Mononuclear cell (primary cell): Measurements from ENCODE around the gene SPATA2L. TPM values are rescaled to one million over a fixed set of nuclear protein-coding genes. Genes with fewer than 3 reads are reported as not detected.
"Not testable (repeated sequence)": the region's sequence is repeated elsewhere in the genome, so short reads cannot be mapped to it uniquely, and the experiment has no call there.

Source experiments
- H3K27me3 ChIP-seq: 2 replicates; pipeline ENCODE4 v1.6.0; 2011; ENCODE audit warnings: low read length, control low read depth; ENCODE audit not compliant: insufficient read depth
- H3K4me1 ChIP-seq: 2 replicates; pipeline ENCODE4 v1.5.1; 2011; ENCODE audit warnings: mild to moderate bottlenecking, low read length, control low read depth; ENCODE audit not compliant: insufficient read depth
- H3K4me3 ChIP-seq: 2 replicates; pipeline ENCODE4 v1.5.1; 2011; ENCODE audit warnings: mild to moderate bottlenecking, low read length, moderate library complexity
- H3K9me3 ChIP-seq: 2 replicates; pipeline ENCODE4 v1.5.1; 2011; ENCODE audit warnings: low read depth, mild to moderate bottlenecking, control low read depth, low read length
- total RNA-seq: library from RNA; depleted of rRNA; stranded (reverse); fragments of >200 nt; gene quantifications from one replicate; pipeline ENCODE4 v1.2.3, GENCODE V29; 2012

SPATA2L gene
- total RNA-seq, 1 donor, result 10.6 TPM

DNA sequence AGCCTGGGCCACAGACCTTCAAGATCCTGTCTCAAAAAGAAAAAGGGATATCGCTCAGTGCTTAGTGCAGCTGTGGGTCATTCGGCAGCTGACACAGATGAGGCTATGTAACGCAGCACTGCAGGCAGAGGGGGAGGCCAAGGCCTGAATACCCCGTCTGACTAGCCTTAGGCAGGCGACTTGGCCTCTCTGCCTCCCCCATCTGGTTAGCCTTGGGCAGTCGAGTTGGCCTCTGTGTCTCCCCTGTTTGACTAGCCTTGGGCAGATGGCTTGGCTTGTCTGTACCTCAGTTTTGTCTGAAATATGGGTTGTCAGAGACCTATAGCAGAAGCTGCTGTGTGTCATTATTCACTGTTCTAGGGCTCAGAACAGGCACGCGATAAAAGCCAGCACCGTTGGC, 33.9 kb downstream of the SPATA2L start:
- Histone ChIP-seq H3K9me3 (no peaks in the 10 kb centered on the region), H3K4me1 (no peaks in the 10 kb centered on the region), H3K4me3 (no peak overlapping the region), H3K27me3 (no peaks in the 10 kb centered on the region)

DNA sequence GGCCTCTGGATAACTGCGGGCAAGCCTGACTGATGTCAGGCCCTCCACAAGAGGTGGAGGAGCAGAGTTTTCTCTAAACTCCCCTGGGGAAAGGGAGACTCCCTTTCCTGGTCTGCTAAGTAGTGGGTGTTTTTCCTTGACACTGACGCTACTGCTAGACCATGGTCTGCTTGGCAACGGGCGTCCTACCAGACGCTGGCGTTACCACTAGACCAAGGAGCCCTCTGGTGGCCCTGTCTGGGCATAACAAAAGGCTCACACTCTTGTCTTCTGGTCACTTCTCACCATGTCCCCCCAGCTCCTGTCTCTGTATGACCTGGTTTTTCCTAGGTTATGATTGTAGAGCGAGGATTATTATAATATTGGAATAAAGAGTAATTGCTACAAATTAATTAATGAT, 34.5 kb downstream of the SPATA2L start:
- not testable (repeated sequence) for H3K27me3 ChIP-seq, H3K9me3 ChIP-seq, H3K4me1 ChIP-seq, H3K4me3 ChIP-seq

DNA sequence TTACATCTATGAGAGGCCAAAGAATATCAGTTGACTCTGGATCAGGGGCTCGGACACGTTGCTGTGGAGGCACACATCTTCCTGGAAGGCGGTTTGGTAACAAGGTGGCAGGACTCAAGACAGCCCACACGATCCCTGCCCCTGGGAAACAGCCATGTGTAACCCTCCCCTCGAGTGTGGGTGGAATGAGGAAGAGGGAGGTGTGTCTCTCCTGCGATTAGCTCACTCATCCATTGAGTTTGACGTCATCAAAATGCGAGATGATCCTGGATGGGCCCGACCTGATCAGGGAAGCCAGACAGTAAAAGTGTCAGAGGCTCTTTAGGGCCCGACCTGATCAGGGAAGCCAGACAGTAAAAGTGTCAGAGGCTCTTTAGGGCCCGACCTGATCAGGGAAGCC, 37.3 kb downstream of the SPATA2L start:
- not testable (repeated sequence) for H3K27me3 ChIP-seq, H3K9me3 ChIP-seq, H3K4me3 ChIP-seq, H3K4me1 ChIP-seq

DNA sequence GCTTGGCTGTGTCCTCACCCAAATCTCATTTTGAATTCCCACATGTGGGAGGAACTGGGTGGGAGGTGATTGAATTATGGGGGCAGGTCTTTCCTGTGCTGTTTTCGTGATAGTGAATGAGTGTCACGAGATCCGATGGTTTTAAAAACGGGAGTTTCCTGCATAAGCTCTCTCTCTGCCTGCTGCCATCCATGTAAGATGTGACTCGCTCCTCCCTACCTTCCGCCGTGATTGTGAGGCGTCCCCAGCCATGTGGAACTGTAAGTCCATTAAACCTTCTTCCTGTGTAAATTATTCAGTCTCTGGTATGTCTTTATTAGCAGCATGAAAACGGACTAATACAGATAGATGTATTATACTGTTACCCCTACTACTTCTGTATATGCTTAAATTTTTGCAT, 40.3 kb downstream of the SPATA2L start:
- H3K4me3 ChIP-seq, result no peak overlapping the region
- no peaks in the 10 kb centered on the region for H3K9me3 ChIP-seq
- H3K4me1 ChIP-seq, result peaks cover 17% of the 10 kb centered on the region
- no peaks in the 10 kb centered on the region for H3K27me3 ChIP-seq

DNA sequence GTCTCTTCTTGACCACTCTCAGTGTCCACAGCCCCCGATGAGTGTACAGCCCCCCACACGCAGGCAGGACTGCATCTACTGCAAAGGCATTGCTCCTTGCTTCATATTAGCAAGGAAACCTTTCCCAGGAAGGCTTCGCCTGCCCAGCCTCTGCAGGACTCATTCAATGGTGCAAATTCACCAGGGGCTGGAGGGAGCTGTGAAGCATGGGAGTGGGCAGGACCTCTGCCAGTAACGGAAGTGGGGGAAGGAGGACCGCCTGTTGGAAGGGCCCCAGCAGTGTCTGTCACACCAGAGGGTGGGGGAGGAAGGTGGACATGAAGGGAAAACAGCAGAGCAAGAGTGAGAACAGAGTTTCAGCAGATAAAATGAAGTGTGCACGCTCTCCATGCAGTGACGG, 41.4 kb downstream of the SPATA2L start:
- no peaks in the 10 kb centered on the region for H3K27me3 ChIP-seq

DNA sequence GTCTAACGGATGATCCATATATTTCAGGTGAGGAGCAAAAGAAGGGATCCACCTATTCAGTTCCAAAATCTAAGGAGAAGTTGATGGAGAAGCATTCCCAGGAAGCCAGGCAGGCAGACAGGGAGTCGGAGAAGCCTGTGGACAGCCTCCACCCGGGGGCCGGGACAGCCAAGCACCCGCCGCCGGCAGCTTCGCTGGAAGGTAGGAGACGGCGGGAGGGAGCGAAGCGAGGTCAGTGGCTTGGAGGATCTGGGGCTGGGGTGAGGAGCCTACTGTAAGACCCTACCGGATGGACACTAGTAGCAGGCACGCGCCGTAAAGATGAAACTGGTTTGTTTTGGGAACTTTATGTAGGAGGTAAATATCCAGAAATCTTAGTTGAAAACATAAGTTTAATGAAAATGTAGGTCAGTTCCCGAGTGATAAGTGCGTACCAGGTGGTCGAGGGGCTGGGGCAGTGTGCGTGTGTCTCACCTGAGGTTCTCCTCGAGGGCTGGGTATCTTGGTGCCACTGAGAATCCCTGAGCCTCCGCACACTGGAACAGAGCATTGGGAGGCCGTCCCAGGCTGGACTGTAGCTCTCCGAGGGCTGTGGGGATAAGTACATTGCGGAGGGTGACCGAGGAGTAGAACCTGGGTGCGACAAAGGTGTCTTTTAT, 43.2 kb downstream of the SPATA2L start:
- Histone ChIP-seq H3K27me3 (no peaks in the 10 kb centered on the region), H3K4me3 (peak overlapping the region; percentile 92), H3K4me1 (peaks cover 27% of the 10 kb centered on the region), H3K9me3 (no peaks in the 10 kb centered on the region)

More for the DNA sequence above, 41.4 kb downstream of the SPATA2L start:
- Histone ChIP-seq H3K9me3 (no peaks in the 10 kb centered on the region), H3K4me1 (peaks cover 25% of the 10 kb centered on the region), H3K4me3 (no peak overlapping the region)

DNA sequence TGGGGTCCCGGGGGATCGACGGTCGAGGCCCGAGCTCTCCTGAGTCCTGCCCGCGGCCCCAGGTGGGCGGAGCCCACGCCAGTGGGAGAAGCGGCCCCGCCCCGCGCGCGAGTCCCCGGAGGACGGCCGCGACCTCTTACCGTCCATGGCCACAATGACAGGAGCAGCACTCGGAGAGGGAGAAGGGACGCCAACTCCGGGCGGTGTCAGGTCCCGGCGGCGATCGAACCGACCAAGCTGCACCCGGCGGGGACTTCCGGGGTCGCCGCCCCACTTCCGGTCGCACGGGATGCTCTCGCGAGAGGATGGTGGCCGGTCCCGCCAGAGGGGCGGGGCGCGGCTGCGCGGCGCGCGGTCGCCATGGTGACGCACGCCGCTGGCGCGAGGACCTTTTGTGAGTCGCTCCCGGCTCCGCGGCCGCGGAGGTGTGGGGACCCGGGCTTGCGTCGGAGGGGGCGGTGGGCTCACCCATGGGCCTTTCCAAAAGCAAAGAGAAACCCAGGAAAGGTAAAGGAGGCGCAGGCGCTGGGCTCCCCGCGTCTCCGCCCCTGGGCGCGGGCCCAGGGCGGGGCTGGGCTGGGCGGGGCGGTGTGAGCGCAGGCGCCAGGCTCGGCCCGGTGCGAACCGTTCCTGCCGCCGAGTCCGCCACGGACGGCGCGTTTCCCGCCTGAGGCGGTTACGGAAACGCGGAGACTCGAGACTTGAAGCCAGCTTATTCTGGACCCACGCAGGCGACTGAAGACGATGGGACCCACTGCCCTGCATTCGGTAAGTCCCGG, 43.9 kb downstream of the SPATA2L start, which contains the start of the genes CHMP1A and SPATA33:
CHMP1A (minus strand) TSS at position 267 of the 779 bp plus-strand sequence; CDS start at position 147, 120 bp downstream.
SPATA33 (plus strand) TSS at position 395 of the 779 bp plus-strand sequence; CDS start at position 471, 76 bp downstream.
- Histone ChIP-seq H3K4me3 (peak within 1 kb of the TSS; percentile 92), H3K4me1 (peaks cover 27% of the 10 kb centered on the region), H3K27me3 (no peaks in the 10 kb centered on the region), H3K9me3 (no peaks in the 10 kb centered on the region)

DNA sequence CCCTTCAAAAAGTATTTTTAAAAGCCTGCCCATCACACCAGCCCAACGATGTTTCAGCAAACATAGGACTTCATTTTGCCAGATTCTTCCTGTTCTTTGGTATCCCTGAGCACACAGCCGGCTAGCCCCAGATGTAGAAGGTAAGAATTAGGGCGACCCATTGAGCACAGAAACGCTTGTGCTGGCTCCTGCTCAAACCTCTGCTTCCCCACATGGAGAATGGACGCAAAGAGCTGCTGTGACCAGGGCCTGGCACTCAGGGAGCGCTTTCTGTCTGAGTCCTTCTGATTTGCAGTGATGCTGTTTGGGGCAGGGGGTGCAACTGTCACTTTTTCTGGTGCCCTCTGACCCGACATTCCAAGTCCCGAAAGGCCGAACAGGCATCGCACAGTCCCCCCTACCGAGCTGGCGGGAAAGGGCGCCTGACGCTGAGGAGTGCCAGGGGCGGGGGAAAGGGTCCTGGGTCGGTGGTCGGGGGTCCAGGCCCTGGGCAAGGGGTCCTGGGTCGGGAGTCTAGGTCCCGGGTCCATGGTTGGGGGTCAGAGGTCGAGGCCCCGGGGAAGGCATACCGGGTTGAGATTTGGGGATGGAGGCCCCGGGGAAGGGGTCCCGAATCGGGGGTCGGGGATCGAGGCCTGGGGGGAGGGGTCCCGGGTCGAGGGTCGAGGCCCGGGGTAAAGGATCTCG, 44.9 kb downstream of the SPATA2L start:
- Histone ChIP-seq H3K27me3 (no peaks in the 10 kb centered on the region), H3K4me3 (peak overlapping the region; percentile 92), H3K9me3 (no peaks in the 10 kb centered on the region), H3K4me1 (peaks cover 27% of the 10 kb centered on the region)

DNA sequence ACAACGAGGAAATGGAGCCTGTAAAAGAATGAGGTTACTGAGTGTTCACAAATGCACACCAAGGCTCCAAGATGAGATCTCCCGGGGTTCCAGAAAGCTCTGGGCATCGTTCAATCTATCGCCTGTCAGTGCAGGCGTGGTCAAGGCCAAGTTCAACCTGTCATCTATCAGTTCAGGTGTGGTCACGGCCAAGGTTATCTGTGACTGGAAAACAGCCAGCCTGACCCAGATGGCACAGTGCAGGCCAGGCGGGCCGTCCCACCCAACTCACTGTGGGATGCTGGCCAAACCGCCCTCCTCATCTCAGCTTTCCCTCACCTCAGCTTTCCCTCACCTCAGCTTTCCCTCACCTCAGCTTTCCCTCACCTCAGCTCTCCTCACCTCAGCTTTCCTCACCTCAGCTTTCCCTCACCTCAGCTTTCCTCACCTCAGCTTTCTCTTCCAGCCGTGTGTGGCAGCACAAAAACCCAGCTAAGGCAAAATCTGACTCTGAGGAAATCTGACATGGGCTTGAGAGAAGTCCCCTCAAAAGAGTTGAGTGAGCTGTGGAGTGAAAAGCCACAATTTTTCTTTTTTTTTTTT, 46.4 kb downstream of the SPATA2L start:
- Histone ChIP-seq H3K9me3 (no peaks in the 10 kb centered on the region), H3K27me3 (no peaks in the 10 kb centered on the region), H3K4me3 (no peak overlapping the region)

DNA sequence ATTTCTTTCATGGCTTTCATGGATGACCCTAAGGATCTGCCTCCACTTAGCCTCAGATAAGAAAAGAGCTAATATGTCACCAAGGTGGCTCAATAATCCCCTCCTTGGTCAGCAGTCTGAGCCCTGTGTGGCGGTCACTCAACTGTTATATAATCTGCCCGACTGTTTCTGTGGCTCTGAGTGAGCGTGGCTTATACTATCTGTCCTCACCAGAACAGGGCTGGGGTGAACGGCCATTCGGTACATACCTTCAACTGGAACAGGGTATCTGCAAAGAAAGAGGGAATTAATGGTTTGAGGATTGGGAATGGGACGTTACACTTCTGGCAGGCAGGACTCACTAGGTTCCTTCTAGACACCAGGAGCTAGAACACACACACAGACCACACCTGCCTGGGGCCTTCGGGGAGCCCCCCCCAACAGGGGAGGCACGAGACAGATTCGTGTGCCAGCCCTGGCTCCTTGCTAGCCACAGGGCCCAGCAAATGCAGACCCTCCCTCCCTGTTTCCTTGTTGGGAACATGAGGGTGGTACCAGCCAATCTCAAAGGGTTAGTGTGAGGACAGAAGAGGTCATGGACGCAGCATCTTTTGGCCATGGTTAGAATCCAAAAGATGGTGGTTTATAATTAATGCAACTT, 47.7 kb downstream of the SPATA2L start:
- Histone ChIP-seq H3K4me1 (peaks cover 26% of the 10 kb centered on the region), H3K4me3 (no peak overlapping the region), H3K9me3 (no peaks in the 10 kb centered on the region), H3K27me3 (no peaks in the 10 kb centered on the region)

More for the DNA sequence above, 46.4 kb downstream of the SPATA2L start:
- H3K4me1 ChIP-seq, result peaks cover 27% of the 10 kb centered on the region

DNA sequence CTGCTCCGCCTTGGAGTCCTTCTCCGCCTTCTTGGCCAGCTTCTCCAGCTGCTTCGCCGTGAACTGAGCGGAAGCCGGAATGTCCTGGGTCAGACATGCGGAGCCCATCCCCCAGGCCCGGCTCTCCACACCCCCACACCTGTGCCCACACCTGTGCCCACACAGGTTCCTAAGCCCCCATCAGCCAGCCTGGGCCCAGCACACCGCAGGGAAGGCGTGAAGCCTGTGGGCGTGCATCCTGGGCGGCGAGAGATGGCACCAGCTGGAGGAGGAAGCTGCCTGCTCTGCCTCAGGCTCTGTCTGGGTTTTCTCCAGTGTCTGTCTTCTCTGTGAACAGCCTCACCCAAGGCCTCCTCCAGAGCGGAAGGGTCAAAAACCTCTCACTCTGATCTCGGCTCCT, 49.9 kb downstream of the SPATA2L start:
- Histone ChIP-seq H3K9me3 (no peaks in the 10 kb centered on the region), H3K4me1 (peaks cover 14% of the 10 kb centered on the region), H3K4me3 (no peak overlapping the region), H3K27me3 (no peaks in the 10 kb centered on the region)

DNA sequence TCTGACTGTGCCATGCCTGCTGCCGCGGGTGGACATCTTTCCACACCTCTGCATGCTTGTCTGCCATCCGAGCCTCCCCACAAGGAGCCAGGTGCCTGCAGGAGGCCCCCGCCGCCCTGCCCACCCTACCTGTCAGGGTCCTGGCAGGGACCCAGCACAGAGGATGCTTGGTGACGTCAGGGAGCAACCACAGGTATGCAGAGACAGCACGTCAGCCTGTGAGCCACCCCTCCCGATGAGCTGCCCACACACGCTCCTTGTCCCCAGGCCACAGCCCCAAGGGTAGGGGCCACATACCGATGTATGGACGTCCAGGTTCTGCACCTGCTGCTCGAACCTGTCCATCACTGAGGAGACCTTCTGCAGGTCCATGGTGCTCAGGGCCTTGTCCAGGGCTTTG, 54.6 kb downstream of the SPATA2L start:
- Histone ChIP-seq H3K4me1 (no peaks in the 10 kb centered on the region), H3K27me3 (no peaks in the 10 kb centered on the region), H3K4me3 (no peak overlapping the region), H3K9me3 (no peaks in the 10 kb centered on the region)
